ENCODE measurements around the gene FEZF1. TPM values are rescaled to one million over a fixed set of nuclear protein-coding genes. Genes with fewer than 3 reads are reported as not detected.

Gene FEZF1
- not detected for polyA plus RNA-seq (2012; ENCODE audit: insufficient read depth, insufficient read length, low read depth)

- Histone ChIP-seq H3K4me3 (ENCODE audit: low read depth, low read length) (no peak within 1 kb of the TSS), H3K36me3 (no peaks in the 10 kb centered on the region; the same call in 1 of the 2 replicates), H3K27me3 (peaks cover 98% of the 10 kb centered on the region), H3K4me1 (no peaks in the 10 kb centered on the region), H3K9me3 (no peaks in the 10 kb centered on the region; the same call in 1 of the 2 replicates)
- no peak for TF ChIP-seq CTCF (IDR thresholded peaks at IDR 0.05; ENCODE audit: low read depth, low read length)
- DNase-seq: no peak
These were observed at the start of gene FEZF1 for GRCh38 chr7:122304319-122304975. Gene FEZF1 (minus strand): TSS chr7:122304750. CDS start chr7:122304437, 313 bp downstream.

- H3K4me3 ChIP-seq (ENCODE audit: low read depth, low read length): no peak overlapping the region
- no peaks in the 10 kb centered on the region for H3K4me1 ChIP-seq
- no peaks in the 10 kb centered on the region for H3K27me3 ChIP-seq
- H3K9me3 ChIP-seq: no peaks in the 10 kb centered on the region
- no peak for DNase-seq
- no peak for TF ChIP-seq CTCF (IDR thresholded peaks at IDR 0.05; ENCODE audit: low read depth, low read length)
- H3K36me3 ChIP-seq: no peaks in the 10 kb centered on the region
These were observed 47.9 kb upstream of the FEZF1 start for GRCh38 chr7:122352454-122352853.

GRCh38 chr7:122350701-122351100 is 46.2 kb upstream of the FEZF1 start:
- H3K4me1 ChIP-seq: no peaks in the 10 kb centered on the region
- no peaks in the 10 kb centered on the region for H3K27me3 ChIP-seq
- no peak for DNase-seq
- no peaks in the 10 kb centered on the region for H3K9me3 ChIP-seq
- H3K4me3 ChIP-seq (ENCODE audit: low read depth, low read length): no peak overlapping the region
- TF ChIP-seq CTCF (IDR thresholded peaks at IDR 0.05; ENCODE audit: low read depth, low read length): no peak
- H3K36me3 ChIP-seq: no peaks in the 10 kb centered on the region

GRCh38 chr7:122344303-122344620 is 39.7 kb upstream of the FEZF1 start:
- no peaks in the 10 kb centered on the region for H3K4me1 ChIP-seq
- H3K4me3 ChIP-seq (ENCODE audit: low read depth, low read length): no peak overlapping the region
- TF ChIP-seq CTCF (IDR thresholded peaks at IDR 0.05; ENCODE audit: low read depth, low read length): no peak
- DNase-seq: no peak
- H3K36me3 ChIP-seq: no peaks in the 10 kb centered on the region
- H3K27me3 ChIP-seq: no peaks in the 10 kb centered on the region
- no peaks in the 10 kb centered on the region for H3K9me3 ChIP-seq

GRCh38 chr7:122343601-122344302 is 39.2 kb upstream of the FEZF1 start:
- no peak overlapping the region for H3K4me3 ChIP-seq (ENCODE audit: low read depth, low read length)
- no peak for TF ChIP-seq CTCF (IDR thresholded peaks at IDR 0.05; ENCODE audit: low read depth, low read length)
- H3K9me3 ChIP-seq: no peaks in the 10 kb centered on the region
- no peak for DNase-seq
- H3K27me3 ChIP-seq: no peaks in the 10 kb centered on the region
- no peaks in the 10 kb centered on the region for H3K4me1 ChIP-seq
- no peaks in the 10 kb centered on the region for H3K36me3 ChIP-seq

- no peak for TF ChIP-seq CTCF (IDR thresholded peaks at IDR 0.05; ENCODE audit: low read depth, low read length)
- Histone ChIP-seq H3K4me1 (no peaks in the 10 kb centered on the region), H3K36me3 (no peaks in the 10 kb centered on the region), H3K9me3 (no peaks in the 10 kb centered on the region), H3K4me3 (ENCODE audit: low read depth, low read length) (no peak overlapping the region), H3K27me3 (no peaks in the 10 kb centered on the region)
- DNase-seq: no peak
These were observed 35.9 kb upstream of the FEZF1 start for GRCh38 chr7:122340427-122340826.
